ENCODE measurements around the gene C4orf50.

Gene C4orf50

DNA sequence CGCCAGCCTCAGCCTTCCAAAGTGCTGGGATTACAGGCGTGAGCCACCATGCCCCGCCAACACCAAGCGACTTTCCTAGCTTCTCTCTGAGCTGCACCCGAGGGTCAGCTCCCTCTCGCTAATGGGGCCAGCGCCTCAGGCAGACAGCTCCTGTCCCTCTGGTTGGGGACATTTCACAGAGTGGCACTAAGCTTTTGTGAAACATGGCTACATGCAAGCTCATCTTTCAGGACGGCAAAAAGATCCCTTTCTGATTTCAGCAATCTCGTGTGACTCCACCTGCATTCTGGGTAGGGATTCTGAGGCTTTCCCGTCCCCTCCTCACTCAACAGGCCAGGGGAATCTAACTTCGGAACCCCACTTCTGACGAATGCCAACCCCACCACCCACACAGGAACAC is 31.0 kb upstream of the C4orf50 start:
- TF ChIP-seq SIN3A (IDR thresholded peaks at IDR 0.05; ENCODE audit: borderline replicate concordance, insufficient read depth, low read length) (no peak), POLR2AphosphoS5 (IDR thresholded peaks at IDR 0.05; ENCODE audit: low read depth, low read length) (no peak), FOXP2 (optimal IDR thresholded peaks at IDR 0.05; ENCODE audit: borderline replicate concordance, extremely low read depth, extremely low read length, insufficient read depth) (no peak), TAF1 (IDR thresholded peaks at IDR 0.05; ENCODE audit: borderline replicate concordance, insufficient read depth, low read length) (no peak)
- TF ChIP-seq, protein P1, sequence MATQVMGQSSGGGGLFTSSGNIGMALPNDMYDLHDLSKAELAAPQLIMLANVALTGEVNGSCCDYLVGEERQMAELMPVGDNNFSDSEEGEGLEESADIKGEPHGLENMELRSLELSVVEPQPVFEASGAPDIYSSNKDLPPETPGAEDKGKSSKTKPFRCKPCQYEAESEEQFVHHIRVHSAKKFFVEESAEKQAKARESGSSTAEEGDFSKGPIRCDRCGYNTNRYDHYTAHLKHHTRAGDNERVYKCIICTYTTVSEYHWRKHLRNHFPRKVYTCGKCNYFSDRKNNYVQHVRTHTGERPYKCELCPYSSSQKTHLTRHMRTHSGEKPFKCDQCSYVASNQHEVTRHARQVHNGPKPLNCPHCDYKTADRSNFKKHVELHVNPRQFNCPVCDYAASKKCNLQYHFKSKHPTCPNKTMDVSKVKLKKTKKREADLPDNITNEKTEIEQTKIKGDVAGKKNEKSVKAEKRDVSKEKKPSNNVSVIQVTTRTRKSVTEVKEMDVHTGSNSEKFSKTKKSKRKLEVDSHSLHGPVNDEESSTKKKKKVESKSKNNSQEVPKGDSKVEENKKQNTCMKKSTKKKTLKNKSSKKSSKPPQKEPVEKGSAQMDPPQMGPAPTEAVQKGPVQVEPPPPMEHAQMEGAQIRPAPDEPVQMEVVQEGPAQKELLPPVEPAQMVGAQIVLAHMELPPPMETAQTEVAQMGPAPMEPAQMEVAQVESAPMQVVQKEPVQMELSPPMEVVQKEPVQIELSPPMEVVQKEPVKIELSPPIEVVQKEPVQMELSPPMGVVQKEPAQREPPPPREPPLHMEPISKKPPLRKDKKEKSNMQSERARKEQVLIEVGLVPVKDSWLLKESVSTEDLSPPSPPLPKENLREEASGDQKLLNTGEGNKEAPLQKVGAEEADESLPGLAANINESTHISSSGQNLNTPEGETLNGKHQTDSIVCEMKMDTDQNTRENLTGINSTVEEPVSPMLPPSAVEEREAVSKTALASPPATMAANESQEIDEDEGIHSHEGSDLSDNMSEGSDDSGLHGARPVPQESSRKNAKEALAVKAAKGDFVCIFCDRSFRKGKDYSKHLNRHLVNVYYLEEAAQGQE (IDR thresholded peaks at IDR 0.05; ENCODE audit: insufficient read depth in 1 of 2, low read depth in 2 of 2, low read length in 2 of 2): no peak

DNA sequence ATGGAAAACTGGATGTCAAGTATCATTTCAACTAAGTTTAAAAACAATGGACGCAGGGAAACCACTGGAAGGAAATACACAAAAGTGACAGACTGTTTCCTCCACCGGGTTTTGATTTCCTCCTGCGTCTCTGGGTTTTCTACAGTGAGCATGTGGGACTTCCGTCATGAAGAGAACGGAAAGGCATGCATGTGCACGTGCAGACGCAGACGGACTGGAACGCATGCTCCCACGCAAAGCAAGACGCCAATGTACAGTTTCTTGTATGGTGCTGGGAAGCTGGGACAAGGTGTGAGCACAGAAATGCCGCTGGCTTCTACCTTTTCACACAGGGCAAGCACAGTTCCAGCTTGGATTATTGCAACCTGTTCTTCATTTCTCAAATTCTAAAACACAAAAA is 30.3 kb upstream of the C4orf50 start:
- no peak for TF ChIP-seq POLR2AphosphoS5 (IDR thresholded peaks at IDR 0.05; ENCODE audit: low read depth, low read length)

DNA sequence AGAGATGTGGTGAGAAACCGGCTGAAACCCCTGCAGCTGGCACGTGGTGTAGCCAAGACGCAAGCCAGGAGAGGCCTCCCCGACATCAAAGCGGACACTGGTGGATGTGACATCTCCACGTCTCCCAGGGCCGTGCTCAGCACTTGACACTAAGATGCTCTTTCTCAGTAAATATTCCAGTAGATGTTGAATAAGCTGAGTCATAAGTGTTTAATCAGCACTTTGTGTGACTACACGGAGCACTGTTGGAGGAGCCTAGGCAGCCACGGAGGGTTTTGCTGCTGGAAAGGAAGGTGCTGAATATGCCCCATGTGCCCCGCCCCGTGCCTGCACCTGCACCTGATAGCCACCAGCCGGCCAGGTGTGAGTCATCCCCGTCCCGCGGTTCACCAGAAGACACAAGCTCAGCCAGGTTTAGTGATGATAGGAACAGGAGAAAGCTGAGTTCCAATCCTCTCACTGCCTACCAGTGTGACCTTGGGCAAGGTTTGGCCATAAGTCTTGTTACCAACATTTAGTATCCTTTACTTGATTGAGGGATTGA is 29.0 kb upstream of the C4orf50 start:
- TF ChIP-seq, protein P1 (IDR thresholded peaks at IDR 0.05; ENCODE audit: insufficient read depth in 1 of 2, low read depth in 2 of 2, low read length in 2 of 2): no peak
- no peak for TF ChIP-seq POLR2AphosphoS5 (IDR thresholded peaks at IDR 0.05; ENCODE audit: low read depth, low read length)
- TF ChIP-seq FOXP2 (optimal IDR thresholded peaks at IDR 0.05; ENCODE audit: borderline replicate concordance, extremely low read depth, extremely low read length, insufficient read depth): no peak
- TF ChIP-seq SIN3A (IDR thresholded peaks at IDR 0.05; ENCODE audit: borderline replicate concordance, insufficient read depth, low read length): no peak
- TF ChIP-seq TAF1 (IDR thresholded peaks at IDR 0.05; ENCODE audit: borderline replicate concordance, insufficient read depth, low read length): no peak

DNA sequence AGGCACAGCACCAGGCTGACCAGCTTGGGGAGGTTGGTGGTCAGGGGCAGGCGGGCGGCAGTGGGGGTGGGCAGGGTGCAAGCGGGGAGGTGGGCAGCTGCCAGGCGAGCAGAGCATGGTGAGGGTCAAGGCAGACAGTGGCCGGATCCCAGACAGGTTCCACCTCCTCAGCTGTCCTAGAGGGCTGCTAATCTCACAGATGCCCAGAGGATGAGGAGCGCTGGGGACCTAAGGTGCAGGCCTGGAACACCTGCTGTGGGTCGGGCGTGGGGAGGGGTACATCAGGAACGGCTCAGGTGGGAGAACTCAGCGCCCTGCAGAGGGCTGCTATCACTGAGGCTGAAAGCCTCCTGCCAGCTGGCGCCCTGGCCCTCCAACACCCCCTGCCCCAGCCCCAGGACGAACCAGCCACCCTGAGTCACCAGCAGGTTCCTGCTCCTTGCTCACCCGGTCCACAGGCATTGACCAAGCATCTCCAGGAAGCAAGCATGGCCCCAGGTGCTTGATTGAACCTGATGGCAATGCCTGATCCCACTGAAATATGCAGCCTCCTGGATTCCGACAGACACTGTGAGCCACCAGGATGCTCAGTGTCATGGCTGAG is 28.4 kb upstream of the C4orf50 start:
- no peak for TF ChIP-seq FOXP2 (optimal IDR thresholded peaks at IDR 0.05; ENCODE audit: borderline replicate concordance, extremely low read depth, extremely low read length, insufficient read depth)
- TF ChIP-seq POLR2AphosphoS5 (IDR thresholded peaks at IDR 0.05; ENCODE audit: low read depth, low read length): no peak
- TF ChIP-seq, protein P1 (IDR thresholded peaks at IDR 0.05; ENCODE audit: insufficient read depth in 1 of 2, low read depth in 2 of 2, low read length in 2 of 2): no peak
- no peak for TF ChIP-seq SIN3A (IDR thresholded peaks at IDR 0.05; ENCODE audit: borderline replicate concordance, insufficient read depth, low read length)
- TF ChIP-seq TAF1 (IDR thresholded peaks at IDR 0.05; ENCODE audit: borderline replicate concordance, insufficient read depth, low read length): no peak

DNA sequence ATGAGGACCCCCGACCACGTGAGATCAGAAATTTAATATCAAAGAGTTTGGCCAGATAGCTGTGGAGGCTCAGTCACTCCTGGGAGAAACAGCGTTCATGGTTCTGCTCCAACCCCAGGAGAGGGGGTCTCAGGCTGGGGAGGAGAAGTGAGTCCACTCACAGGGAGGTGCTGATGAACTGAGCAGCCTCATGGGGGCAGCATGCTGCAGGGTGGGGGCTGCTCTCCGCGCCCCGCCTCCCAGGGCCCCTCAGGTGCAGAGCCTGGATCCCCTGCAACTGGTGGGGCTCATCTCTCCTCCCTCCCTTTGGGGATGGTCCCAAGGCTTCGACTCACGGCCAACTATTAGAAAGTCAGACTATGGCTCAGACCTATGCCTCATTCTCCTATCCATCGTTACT is 26.6 kb upstream of the C4orf50 start:
- TF ChIP-seq FOXP2 (optimal IDR thresholded peaks at IDR 0.05; ENCODE audit: borderline replicate concordance, extremely low read depth, extremely low read length, insufficient read depth) (no peak), SIN3A (IDR thresholded peaks at IDR 0.05; ENCODE audit: borderline replicate concordance, insufficient read depth, low read length) (no peak), POLR2AphosphoS5 (IDR thresholded peaks at IDR 0.05; ENCODE audit: low read depth, low read length) (no peak), TAF1 (IDR thresholded peaks at IDR 0.05; ENCODE audit: borderline replicate concordance, insufficient read depth, low read length) (no peak)
- TF ChIP-seq, protein P1 (IDR thresholded peaks at IDR 0.05; ENCODE audit: insufficient read depth in 1 of 2, low read depth in 2 of 2, low read length in 2 of 2): no peak

Measured in PFSK-1 (cell line).